Muscle of back (tissue), 13 donors: Measurements from ENCODE around the gene POR. TPM values are rescaled to one million over a fixed set of nuclear protein-coding genes. Genes with fewer than 3 reads are reported as not detected.
"Not testable (repeated sequence)": the region's sequence is repeated elsewhere in the genome, so short reads cannot be mapped to it uniquely, and the experiment has no call there.

Source experiments
- DNase-seq, 3 donors: peaks; one replicate each; pipeline versions ENCODE4 v3.0.0 to v3.0.0-alpha.2; 2013
- long read RNA-seq, 9 donors: transcript quantifications; one replicate each; lab custom pipeline, GENCODE V29; 2026
- polyA plus RNA-seq, 10 donors: library from polyadenylated mRNA; unstranded; fragments of 120-200 nt; gene quantifications; one replicate each; pipeline ENCODE4 v1.2.1, GENCODE V29; 2013; ENCODE audit not compliant: insufficient read length in 10 of 10

POR gene
- 10 to 100 TPM; 27.6 to 46.0 (median 31.5) TPM for polyA plus RNA-seq
- long read RNA-seq, donor 1, partial matches to known transcripts, result 6 of 8 reads
- long read RNA-seq, donor 1, other reads (novel, unspliced or antisense), result 0 of 8 reads
- long read RNA-seq, donor 2, result 0 reads
- long read RNA-seq, donor 3, result 0 reads
- long read RNA-seq, donor 4, partial matches to known transcripts, result 0 of 18 reads
- long read RNA-seq, donor 4, other reads (novel, unspliced or antisense), result 13 of 18 reads
- long read RNA-seq, donor 5, partial matches to known transcripts, result 0 of 11 reads
- long read RNA-seq, donor 5, other reads (novel, unspliced or antisense), result 10 of 11 reads
- long read RNA-seq, donor 6, partial matches to known transcripts, result 0 of 3 reads
- long read RNA-seq, donor 6, other reads (novel, unspliced or antisense), result 0 of 3 reads
- long read RNA-seq, donor 7, partial matches to known transcripts, result 0 of 4 reads
- long read RNA-seq, donor 7, other reads (novel, unspliced or antisense), result 0 of 4 reads
- long read RNA-seq, donor 8, partial matches to known transcripts, result 0 of 3 reads
- long read RNA-seq, donor 8, other reads (novel, unspliced or antisense), result 0 of 3 reads
- long read RNA-seq, donor 9, result 0 reads

- peak; percentile 92 to 97 (median 95) for DNase-seq
Measured at GRCh38 chr7:75914655-75915415, at the start of gene POR. Gene POR, plus strand, starts transcription at chr7:75915155. Its CDS starts 38,847 bp downstream, at chr7:75954002.

GRCh38 chr7:75866114-75866488, 48.9 kb upstream of the POR start:
- DNase-seq, result no peak

- DNase-seq, result peak in 2 of 3 donors; percentile 63 to 77
Measured at GRCh38 chr7:75866489-75867389, 48.2 kb upstream of the POR start.

DNA sequence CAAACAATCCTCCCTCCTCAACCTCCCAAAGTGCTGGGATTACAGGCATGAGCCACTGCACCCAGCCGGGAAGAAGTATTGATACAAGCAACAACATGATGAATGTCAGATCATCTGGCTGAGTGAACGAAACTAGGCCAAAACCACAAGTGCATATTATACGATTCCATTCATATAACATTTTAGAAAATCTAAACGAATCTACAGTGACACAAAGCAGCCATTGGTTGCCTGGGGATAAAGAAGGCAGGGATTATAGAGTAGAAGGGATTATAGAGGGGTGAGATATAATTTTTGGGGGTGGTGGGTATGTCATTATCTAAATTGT, 47.6 kb upstream of the POR start:
- DNase-seq, result no peak

DNA sequence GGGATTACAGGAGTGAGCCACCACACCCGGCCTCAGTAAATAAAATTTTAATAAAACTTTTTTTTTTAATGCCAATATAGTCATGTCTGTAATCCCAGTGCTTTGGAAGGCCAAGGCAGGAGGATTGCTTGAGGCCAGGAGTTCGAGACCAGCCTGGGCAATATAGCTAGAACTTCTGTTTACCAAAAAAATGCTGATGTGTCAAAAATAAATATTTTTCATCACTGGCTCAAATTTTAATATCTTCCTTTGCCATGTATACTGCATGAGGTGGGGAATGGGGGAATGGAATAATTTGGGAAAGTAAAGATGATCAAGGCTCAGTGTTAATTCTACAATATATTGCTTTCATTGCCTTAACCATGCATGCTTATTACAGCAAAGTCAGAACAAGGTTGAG, 46.8 kb upstream of the POR start:
- no peak for DNase-seq

DNA sequence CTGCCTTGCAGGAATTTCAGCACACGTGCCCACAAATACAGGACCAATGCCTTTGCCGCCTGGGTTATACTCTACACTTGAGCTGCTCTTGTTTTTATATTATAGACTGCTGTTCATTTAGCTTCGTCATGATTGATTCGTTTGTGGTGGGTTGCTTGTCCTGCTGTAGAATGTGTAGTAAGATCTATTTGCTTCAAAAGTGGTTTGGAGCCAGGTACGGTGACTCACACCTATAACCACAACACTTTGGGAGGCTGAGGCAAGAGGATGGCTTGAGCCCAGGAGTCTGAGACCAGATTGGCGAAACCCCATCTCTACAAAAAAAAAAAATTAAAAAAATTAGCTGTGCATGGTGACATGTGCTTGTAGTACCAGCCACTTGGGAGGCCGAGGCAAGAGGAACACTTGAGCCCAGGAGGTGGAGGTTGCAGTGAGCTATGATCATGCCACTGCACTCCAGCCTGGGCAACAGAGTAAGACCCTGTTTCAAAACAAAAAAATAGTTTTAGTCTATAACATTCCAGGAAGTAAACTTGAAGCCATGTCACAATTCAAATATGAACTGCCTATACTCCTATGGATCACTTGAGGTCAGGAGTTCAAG, 45.1 kb upstream of the POR start:
- no peak for DNase-seq

DNA sequence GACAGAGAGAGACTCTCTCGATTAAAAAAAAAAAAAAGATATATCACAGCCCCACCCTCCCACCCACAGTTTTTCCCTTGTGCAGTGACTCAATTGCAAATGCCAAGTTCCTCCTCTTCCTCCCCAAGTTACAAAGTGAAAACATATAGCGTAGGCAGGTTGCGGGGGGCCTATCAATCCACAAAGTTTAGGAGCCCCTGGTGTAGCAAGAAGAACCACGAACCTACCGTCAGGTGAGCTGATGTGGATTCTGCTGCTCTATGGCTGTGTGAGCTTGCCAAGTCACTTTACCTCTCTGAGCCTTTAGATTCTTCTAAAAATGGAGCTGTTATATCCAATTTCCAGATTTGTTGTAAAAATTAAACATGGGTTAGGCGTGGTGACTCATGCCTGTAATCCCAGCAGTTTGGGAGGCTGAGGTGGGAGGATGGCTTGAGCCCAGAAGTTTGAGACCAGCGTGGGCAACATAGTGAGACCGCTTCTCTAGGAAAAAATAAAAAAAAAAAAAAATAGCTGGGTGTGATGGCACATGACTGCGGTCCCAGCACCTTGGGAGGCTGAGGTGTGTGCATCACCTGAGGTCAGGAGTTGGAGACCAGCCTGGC, 44.3 kb upstream of the POR start:
- no peak for DNase-seq

- peak in 1 of 3 donors; percentile 40 for DNase-seq
Measured at GRCh38 chr7:75872073-75872782, 42.7 kb upstream of the POR start.

- DNase-seq, result not testable (repeated sequence)
Measured at GRCh38 chr7:75874180-75874579, 40.8 kb upstream of the POR start.

GRCh38 chr7:75875113-75876080, 39.6 kb upstream of the POR start:
- DNase-seq, result no peak

DNA sequence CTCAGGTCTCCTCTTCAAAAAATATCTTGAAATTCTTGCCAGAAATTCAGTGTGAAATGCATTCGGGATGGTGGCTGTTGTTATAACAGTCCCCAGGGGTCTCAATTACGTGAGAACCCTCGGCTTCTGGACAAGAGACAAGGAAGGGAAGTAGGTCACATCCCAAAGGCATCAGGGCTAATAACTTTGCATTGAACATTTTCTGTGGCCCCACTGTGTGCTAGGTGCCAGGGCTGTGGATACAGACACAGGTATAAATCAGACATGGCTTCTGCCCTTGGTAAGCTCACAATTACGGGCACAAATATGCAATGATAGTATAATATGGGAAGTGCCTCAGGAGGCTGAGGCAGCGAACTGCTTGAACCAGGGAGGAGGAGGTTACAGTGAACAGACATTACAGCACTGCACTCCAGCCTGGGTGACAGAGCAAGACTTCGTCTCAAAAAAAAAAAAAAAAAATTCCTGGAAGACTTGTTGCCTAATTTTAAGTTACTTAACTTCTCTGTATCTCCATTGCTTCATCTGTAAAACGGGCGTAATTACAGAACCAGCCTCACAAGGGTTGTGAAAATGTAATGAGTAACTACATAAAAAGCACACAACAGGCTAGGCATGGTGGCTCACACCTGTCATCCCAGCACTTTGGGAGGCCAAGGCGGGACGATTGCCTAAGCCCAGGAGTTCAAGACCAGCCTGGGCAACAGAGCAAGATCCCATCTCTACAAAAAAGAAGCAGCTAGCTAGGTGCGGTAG, 38.7 kb upstream of the POR start:
- no peak for DNase-seq

DNA sequence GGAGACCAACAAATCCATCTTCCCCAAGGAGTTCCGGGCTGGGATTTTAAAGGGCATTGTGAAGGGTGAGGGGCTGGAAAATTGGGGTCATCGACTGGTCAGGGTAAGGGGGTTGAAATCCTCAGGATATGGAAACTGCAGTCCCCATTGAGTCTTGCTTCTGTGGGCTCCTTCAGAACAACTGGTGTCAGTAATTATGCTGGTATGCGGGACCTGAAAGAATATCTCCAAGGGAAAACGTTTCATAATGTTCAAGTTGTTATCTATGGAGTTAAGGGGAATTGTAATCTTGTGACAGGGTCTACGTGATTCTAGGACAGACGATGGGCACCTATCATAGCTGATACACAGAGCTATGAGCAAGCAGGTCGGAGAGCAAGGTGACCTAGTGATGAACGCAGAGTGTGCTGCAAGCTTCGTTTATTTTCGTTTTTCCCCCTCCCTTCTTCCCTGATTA, 36.6 kb upstream of the POR start:
- DNase-seq, result no peak

DNA sequence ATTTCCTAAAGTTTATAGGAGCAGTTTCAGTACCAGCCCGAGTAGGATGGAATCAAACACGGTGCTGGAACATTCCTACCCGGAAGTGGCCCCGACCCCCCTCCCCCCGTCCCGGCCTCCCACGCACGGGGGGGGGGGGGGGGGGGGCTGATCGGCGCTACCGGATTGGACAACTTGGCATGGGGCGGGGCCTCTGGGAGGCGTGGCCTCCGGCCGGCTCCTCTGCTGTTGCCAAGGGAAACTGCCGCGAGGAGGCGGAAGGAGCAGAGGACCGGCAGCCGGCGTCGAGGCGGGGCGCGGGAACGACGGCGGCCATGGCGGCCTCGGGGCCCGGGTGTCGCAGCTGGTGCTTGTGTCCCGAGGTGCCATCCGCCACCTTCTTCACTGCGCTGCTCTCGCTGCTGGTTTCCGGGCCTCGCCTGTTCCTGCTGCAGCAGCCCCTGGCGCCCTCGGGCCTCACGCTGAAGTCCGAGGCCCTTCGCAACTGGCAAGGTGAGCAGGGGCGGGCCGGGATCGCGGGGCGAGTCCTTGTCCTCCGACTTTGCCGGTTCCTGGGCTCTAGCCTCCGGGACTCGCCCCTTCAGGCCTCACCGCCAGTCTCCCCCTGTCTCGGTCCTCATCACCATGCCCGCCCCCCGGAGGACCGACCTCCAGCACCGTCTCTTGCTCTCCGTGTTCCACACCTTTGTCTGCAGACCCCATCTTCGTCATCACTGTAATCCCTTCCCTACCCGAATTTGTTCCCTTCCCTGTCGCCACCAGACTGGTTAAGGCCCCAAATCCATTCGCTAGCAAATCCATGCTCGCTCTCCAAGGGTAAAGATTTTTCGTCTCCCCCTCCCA, 36.0 kb upstream of the POR start, which contains the start of gene RHBDD2:
TSS of gene RHBDD2 (plus strand) at position 266 of the 843 bp plus-strand sequence. CDS start at position 315, 49 bp downstream.
- DNase-seq, result peak; percentile 94 to 98 (median 96)

GRCh38 chr7:75879771-75880184, 35.2 kb upstream of the POR start:
- no peak for DNase-seq

GRCh38 chr7:75880242-75880641, 34.7 kb upstream of the POR start:
- no peak for DNase-seq

DNA sequence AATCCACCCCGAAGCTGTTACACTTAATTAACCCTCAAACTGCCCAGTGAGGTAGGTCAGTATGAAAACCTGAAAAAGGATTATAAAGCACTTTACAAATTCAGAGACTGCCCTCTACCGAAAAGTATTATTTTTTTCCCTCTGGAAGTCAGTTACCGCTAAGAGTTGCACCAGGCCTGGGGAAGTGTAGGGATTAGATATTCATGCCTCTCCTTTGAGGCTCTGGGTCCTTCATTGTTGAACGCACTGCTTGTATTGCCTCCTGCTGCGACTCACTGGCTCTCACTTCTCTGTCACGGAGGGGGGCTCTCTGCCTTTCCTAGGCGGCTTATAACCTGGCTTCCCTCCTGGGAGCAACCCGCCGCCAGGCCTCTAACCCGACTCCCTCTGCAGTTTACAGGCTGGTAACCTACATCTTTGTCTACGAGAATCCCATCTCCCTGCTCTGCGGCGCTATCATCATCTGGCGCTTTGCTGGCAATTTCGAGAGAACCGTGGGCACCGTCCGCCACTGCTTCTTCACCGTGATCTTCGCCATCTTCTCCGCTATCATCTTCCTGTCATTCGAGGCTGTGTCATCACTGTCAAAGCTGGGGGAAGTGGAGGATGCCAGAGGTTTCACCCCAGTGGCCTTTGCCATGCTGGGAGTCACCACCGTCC, 33.4 kb upstream of the POR start:
- no peak for DNase-seq
